GM20431 (cell line): Measurements from ENCODE around the gene UBL3.

ENCODE experiments used
- in situ Hi-C: fragments of 300-500 bp; cut with MseI, MboI; formaldehyde crosslinking; loops from one replicate; pipeline ENCODE4 v1.15.0; 2020; ENCODE audit warnings: low sequenced_read_pairs; ENCODE audit not compliant: unreplicated experiment

UBL3 gene

GRCh38 chr13:29763436-29764180 is 86.8 kb downstream of the UBL3 start:
- in situ Hi-C loops = loop anchor here (10.0 kb wide), 1 partner anchor 351 kb away; no protein-coding TSS in a partner anchor

- in situ Hi-C loops = loop anchor here (10.0 kb wide), 1 partner anchor 353 kb away; no protein-coding TSS in a partner anchor
These were observed 88.6 kb downstream of the UBL3 start for GRCh38 chr13:29761815-29762214.

GRCh38 chr13:29761160-29761559 is 89.3 kb downstream of the UBL3 start:
- in situ Hi-C loops = loop anchor here (10.0 kb wide), 1 partner anchor 354 kb away; no protein-coding TSS in a partner anchor

DNA sequence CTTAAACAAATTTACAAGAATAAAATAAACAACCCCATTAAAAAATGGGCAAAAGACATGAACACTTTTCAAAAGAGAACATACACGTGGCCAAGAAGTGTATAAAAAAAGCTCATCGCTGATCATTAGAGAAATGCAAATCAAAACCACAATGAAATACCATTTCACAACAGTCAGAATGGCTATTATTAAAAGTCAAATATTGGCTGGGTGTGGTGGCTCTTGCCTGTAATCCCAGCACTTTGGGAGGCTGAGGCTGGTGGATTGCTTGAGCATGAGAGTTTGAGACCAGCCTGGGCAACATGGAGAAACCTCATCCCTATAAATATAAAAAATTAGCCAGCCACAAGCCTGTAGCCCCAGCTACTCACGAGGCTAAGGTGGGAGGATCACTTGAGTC is 89.9 kb downstream of the UBL3 start:
- in situ Hi-C loops = loop anchor here (10.0 kb wide), 1 partner anchor 354 kb away; no protein-coding TSS in a partner anchor

DNA sequence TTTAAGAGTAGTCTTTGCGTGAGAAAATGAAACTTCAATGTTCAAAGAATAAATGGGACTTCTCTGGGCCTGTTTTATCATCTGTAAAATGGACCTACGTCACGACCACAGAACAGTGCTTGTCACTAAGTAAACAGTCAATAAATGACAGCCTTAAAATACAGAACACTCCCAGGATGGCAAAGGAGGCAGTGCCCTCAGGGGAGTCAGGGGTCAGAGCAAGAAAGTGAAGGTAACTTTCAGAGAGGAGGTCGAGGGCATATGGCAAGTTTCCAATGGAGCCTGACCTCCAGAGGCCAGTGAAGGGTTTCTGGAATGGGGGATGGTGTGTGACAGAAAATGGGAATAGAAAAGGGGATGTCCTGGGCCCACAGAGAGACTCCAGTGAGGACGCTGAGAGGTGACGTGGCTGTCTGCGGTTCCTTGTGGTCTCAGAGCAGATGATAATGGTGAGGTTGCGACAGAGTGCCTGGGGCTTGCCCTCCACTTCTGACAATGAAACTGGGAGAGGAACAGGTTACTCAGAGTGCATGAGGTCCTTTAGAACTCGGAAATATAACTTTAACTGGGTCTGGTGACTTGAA is 91.8 kb downstream of the UBL3 start:
- in situ Hi-C loops = no loop called here

- in situ Hi-C loops = no loop called here
These were observed 93.9 kb downstream of the UBL3 start for GRCh38 chr13:29756506-29756905.

DNA sequence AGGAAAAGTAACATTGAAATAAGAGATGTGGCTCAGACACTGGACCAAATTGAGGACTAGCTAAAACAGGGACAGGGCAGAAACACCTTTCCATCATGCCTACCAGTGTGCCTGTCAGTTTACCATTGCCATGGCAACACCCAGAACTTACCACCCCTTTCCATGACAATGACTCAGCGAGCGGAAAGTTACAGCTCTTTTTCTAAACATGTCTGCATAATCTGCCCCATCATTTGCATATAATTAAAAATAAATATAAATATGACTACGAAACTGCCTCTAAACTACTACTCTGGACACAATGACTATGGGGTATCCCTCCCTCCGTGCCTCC is 96.0 kb downstream of the UBL3 start:
- in situ Hi-C loops = no loop called here

DNA sequence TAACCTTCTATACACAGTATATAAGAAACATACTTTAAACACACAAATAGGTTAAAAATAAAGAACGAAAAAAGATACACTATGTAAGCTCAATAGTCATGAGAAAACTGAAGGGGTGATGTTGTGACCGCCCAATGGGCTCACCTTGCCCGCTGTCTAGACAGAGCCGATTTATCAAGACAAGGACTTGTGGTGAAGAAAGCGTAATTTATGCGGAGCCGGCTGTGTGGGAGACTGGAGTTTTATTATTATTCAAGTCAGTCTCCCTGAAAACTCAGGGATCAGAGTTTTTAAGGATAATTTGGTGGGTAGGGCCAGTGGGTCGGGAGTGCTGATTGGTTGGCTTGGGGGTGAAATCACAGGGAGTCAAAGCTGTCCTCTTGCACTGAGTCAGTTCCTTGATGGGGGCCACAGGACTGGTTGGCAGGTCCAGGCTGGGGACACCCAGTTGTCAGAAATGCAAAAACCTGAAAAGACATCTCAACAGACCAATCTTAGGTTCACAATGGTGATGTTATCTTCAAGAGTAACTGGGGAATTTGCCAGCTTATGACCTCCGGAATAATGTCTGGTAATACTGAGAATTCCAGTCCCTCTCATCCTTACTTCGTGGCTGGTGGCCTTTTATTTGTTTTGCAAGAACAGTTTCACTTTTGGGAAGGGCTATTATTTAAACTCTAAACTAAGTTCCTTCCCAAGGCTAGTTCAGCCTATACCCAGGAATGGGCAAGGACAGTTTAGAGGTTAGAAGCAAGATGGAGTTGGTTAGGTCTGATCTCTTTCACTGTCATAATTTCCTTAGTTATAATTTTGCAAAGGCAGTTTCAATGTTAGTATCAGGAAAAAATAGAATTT is 96.6 kb downstream of the UBL3 start:
- in situ Hi-C loops = no loop called here

DNA sequence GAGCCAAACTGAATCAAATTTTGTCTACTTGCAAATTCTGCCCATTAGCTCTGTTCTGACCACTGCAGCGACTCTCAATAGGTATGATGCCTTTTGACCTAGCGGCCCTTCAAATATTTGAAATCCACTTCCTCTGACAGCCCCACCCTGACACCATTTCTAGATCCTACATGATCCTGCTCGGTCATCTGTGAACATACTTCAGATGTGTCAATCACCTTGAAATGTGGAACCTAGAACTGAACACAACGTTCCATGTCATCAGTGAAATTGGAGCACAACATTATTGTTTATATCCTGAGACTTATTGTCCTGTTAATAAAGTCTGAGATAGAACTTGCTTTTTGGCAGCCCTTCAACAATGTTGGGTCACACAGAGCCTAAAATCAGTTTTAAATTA is 98.2 kb downstream of the UBL3 start:
- in situ Hi-C loops = no loop called here

GRCh38 chr13:29750183-29750530 is 100.3 kb downstream of the UBL3 start:
- in situ Hi-C loops = no loop called here

DNA sequence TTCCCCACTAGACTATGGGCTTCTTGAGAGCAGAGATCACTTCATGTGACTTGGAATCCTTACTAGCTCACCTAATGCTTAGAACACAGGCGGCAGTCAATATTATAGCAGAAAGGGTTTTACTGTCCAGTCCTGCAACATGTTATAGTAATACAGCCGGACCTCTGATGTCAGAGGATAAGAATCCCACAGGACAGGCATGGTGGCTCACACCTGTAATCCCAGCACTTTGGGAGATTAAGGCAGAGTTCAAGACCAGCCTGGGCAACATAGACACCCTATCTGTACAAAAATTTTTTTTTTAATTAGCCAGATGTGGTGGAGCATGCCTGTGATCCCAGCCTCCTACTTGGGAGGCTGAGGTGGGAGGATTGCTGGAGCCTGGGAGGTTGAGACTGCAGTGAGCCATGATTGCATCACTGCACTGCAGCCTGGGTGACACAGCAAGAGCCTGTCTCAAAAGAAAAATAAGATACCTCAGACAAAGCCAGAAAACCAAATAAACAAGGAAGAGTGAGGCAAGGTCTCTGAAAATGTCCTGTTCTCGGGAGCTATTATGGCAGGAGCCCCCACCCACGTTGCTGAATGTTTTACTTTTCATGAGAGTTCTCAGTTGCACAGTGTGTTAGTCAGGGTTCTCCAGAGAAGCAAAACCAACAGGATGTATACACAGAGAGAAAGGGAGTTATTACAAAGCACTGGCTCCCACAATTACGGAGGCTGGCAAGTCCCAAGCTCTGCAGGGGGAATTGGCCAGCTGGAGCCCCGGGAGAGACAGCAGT is 100.8 kb downstream of the UBL3 start:
- in situ Hi-C loops = no loop called here

DNA sequence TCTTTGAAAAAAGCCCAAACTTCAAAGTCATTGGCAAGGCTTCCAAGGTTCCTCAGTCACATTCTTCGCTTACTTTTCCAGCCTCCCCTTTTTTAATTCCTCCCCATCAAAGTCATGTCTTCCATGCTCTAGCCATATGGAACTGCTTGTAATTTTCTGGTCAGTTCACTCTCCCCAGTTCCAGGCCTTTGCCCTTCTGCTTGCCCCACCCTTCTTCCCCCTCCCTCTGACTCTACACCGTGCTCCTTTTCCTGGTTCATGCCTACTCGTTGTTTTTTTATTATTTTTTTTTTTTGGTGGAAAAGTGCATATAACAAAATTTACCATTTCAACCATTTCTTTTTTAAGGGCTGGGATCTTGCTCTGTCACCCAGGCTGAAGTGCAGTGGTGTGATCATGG is 102.3 kb downstream of the UBL3 start:
- in situ Hi-C loops = no loop called here

DNA sequence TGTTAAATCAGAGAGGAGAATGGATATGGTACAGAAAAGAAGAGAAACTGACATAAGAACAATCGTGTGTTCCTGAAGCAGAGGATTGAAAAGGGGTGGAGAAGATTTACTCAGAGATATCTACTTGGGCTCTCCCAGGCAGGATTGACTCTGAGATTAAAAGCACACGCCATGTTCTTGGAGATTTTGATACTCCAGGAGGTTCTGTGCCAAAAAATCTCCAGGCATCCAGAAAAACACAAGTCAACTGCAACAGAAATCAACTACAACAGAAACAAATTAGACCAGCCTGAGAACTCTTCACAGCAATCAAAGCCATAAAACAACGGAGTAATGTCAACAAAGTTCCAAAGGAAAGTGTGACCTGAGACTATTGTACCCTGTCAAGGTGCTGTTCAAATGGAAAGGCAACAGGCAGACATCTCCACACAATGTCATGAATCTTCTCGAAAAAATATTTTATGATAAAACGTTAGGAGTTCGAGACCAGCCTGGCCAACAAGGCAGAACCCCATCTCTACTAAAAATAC is 104.2 kb downstream of the UBL3 start:
- in situ Hi-C loops = no loop called here

DNA sequence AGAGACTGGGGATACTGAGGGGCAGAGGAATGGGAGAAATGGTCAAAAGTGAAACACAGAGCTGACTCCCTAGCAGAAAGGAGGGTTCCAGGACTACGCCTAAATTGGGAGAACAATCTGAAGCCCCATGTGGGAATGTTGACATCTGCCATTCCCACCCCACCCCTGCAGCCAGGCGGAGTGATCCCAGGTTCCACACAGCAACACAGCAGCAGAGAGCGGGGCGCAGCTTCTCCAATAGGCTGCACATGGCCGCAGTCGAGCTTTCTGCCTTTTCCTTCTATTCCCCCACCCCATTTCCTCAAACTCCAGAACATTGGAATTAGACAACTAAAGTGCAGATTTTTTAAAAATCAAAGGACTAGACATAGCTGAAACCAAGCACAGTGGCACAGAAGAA is 104.7 kb downstream of the UBL3 start:
- in situ Hi-C loops = no loop called here

DNA sequence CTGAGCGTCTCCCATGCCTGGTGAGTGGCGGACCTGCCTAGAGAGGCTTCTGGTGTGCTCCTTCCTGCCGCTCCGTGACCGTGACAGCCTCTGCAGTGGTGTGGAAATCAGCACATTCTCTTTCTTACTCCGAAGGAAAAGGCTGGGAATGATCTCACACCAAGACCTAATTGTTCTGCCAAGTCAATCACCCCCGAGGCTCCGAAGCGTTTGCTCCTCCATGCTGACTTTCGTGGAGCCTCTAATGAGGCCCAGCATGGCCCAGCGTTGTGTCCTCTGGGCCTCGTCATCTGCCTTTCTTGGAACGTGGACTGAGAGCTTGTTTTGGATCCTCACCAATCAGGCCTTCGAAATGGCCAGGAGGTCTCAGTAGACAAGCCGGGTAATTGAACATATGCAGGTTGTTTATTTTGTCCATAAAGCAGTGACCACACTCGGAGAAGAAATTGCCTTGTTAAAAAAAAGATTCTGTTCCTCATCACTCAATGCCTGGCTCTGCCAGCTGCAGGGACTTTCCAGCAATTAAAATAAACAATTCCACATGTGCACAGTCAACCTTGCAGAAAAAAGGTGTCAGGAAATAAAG is 107.1 kb downstream of the UBL3 start:
- in situ Hi-C loops = no loop called here

GRCh38 chr13:29740961-29741360 is 109.5 kb downstream of the UBL3 start:
- in situ Hi-C loops = no loop called here

GRCh38 chr13:29737061-29737460 is 113.4 kb downstream of the UBL3 start:
- in situ Hi-C loops = no loop called here

DNA sequence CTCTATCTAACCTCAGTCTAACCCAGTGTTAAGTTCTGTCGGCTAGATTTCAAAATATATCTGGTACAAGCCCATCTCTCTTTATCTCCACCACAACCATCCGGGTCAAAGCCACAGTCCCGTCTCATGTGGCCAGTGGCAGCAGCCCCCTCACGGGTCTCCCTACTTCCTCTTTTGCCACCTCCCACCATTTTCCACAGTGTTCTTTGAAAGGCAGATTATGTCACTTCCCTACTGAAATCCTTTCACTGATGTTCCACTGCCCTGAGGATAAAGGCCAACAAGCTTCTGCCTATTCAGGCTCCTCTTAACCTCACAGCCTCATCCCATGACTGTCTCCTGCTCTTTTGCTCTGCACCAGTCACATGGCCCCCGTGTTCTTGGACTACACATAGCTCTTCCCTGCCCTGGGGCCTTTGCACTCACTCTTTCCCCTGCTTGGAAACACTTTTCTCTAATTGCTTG is 117.2 kb downstream of the UBL3 start:
- in situ Hi-C loops = no loop called here

DNA sequence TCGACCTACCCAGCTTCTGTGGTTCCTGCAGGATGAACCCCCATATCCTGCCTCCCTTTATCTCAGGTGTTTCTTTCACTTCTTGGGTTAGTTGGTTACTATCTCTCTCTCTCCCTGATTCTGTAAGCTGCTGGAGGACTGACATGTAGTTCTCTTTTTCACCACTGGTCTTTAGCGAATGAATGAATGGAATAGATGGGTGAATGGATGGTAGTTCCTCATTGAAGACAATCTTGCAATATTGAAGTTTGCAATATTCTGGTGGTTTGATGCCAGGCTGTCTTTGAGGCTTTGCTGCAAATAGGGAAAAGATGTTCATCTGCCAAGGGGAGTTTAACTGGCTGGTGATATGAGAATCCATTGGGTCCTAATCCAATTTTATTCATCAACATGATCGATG is 120.2 kb downstream of the UBL3 start:
- in situ Hi-C loops = no loop called here

GRCh38 chr13:29722415-29722814 is 128.0 kb downstream of the UBL3 start:
- in situ Hi-C loops = no loop called here
